Germinal center (tissue), 1 donor: ENCODE data around the gene MC5R.
"Not testable (repeated sequence)": the region's sequence is repeated elsewhere in the genome, so short reads cannot be mapped to it uniquely, and the experiment has no call there.

Experiments
- DNase-seq: peaks from one replicate; pipeline ENCODE4 v3.0.0; 2012; ENCODE audit warnings: mixed read lengths, low spot score

MC5R gene

GRCh38 chr18:13849791-13850190 is 25.8 kb downstream of the MC5R start:
- DNase-seq: no peak

- DNase-seq: not testable (repeated sequence)
Measured at GRCh38 chr18:13862898-13863297, 38.9 kb downstream of the MC5R start.

DNA sequence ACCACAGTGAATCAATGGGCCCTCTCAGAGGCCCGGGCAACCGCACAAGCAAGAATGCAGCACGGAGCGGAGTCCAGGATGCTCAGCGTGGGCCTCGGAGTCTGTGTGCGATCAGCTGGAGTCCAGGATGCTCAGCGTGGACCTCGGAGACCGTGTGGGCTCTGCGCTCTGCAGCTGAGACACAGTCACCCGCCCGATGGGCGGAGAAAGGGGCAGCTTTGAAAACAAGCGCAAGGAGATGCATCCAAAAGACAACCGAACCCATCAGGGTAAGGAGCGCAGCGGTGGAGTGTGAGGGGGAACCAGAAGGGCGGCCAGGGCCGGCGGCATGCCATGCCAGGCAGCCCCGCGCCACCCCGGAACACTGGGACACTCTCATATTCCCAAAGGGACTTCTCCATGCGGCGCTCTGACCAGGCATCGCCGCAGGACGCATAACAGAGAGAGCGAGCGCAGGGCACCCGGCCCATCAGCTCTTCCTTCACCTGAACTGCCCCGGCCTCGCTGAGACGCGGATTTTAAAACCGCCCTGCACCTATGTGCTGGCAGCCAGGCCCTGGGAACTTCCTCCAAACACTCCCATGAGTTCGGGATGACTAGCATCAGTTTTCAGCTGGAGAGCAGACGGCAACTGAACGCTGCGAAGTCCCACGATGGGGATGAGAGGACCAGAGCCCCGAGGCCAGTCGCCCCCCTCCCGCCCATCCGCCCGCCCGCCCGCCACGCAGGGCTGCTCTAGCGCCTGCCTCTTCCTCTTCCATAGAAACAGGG is 44.7 kb downstream of the MC5R start:
- no peak for DNase-seq

DNA sequence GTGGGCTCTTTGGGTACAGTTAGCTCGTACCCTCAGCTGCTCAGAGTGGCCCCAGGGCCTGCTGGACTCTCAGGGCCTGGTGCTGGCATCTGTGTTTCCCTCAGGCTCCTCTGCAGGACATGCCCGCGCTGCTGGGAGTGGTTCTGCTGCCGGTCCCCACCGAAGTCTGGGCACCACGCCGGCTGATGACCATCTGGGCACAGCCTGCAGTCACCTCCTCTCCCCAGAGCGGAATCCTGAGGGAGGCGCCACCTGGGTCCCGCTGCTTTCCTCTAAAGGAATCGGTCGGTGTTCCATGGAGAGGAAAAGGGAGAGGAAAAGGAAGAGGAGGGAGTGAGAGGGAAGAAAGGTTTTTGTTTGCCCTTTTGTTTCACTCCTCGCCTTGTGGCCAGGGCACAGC is 47.8 kb downstream of the MC5R start:
- no peak for DNase-seq

DNA sequence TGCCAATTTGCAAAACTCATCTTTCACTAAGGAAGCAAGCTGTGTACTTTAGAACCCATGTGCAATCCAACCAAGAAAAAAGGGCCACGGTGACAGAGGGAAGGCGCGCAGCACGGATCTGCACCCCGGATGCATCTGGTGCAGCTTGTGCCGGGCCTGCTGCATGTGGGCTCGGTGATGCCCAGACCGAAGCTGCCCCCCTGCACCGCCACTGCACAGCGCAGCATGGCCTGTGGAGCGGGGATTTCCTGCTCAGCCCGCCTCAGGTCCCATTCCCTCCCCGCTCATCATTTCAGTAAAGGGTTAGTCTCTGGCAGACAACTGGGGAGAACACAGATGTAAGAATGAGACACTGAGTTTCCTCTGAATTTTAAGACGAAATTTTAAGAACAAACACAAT is 48.4 kb downstream of the MC5R start:
- DNase-seq: no peak

DNA sequence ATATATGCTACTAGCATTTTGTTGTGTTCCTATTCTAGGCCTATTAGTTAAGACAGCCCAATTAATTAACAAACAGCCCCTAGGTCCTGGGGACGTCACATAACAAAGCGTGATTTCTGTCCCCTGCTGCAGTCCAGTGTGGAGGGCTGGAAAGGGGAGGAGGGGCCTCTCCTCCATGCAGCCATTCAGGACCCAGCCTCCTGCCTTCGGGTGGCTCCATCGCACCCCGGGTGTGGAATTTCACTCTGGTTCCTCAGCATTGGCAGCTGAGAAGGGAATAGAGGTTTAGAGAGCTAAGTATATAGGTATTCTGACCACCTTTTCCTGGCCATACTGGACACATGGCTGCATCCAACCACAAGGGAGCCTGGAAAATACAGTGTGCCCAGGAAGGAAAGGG is 49.0 kb downstream of the MC5R start:
- no peak for DNase-seq

- DNase-seq: no peak
Measured at GRCh38 chr18:13874558-13874957, 50.6 kb downstream of the MC5R start.
